Activated CD8-positive, alpha-beta memory T cell treated with anti-CD3 and anti-CD28 coated beads, Interleukin-2, amount 50 U/mL, for 1 hour (primary cell): Measurements from ENCODE around the gene CSTF2T.

Experiments
- DNase-seq: peaks from one replicate; pipeline ENCODE4 v3.0.0-alpha.2; 2020; ENCODE audit errors: extremely low read depth

Gene CSTF2T

GRCh38 chr10:51699475-51700227 lies at the start of gene CSTF2T:
CSTF2T (minus strand) TSS chr10:51699595; CDS start chr10:51699549, 46 bp downstream.
- peak; percentile 83 for DNase-seq

- no peak for DNase-seq
Observed at GRCh38 chr10:51748959-51749358, 49.6 kb upstream of the CSTF2T start.

- DNase-seq, result no peak
Observed at GRCh38 chr10:51747216-51747615, 47.8 kb upstream of the CSTF2T start.

GRCh38 chr10:51745397-51745796 lies 46.0 kb upstream of the CSTF2T start:
- DNase-seq, result no peak

- DNase-seq, result no peak
Observed at GRCh38 chr10:51744235-51745000, 45.0 kb upstream of the CSTF2T start.

- no peak for DNase-seq
Observed at GRCh38 chr10:51743146-51743545, 43.8 kb upstream of the CSTF2T start.

GRCh38 chr10:51733057-51733456 lies 33.7 kb upstream of the CSTF2T start:
- no peak for DNase-seq

- DNase-seq, result no peak
Observed at GRCh38 chr10:51729822-51730555, 30.6 kb upstream of the CSTF2T start.

GRCh38 chr10:51724038-51724437 lies 24.6 kb upstream of the CSTF2T start:
- DNase-seq, result no peak

- DNase-seq, result no peak
Observed at GRCh38 chr10:51718804-51719291, 19.5 kb upstream of the CSTF2T start.

- no peak for DNase-seq
Observed at GRCh38 chr10:51716981-51717380, 17.6 kb upstream of the CSTF2T start.

- no peak for DNase-seq
Observed at GRCh38 chr10:51711519-51711891, 12.1 kb upstream of the CSTF2T start.

- DNase-seq, result no peak
Observed at GRCh38 chr10:51709324-51709972, 10.1 kb upstream of the CSTF2T start.

GRCh38 chr10:51708609-51709008 lies 9.2 kb upstream of the CSTF2T start:
- no peak for DNase-seq

GRCh38 chr10:51707821-51708424 lies 8.5 kb upstream of the CSTF2T start:
- no peak for DNase-seq

GRCh38 chr10:51707392-51707791 lies 8.0 kb upstream of the CSTF2T start:
- no peak for DNase-seq

GRCh38 chr10:51706225-51706624 lies 6.8 kb upstream of the CSTF2T start:
- DNase-seq, result no peak

- no peak for DNase-seq
Observed at GRCh38 chr10:51705774-51706173, 6.4 kb upstream of the CSTF2T start.

- DNase-seq, result no peak
Observed at GRCh38 chr10:51700228-51700817, 928 bp upstream of the CSTF2T start.

- DNase-seq, result no peak
Observed at GRCh38 chr10:51699145-51699474, 285 bp downstream of the CSTF2T start.

- no peak for DNase-seq
Observed at GRCh38 chr10:51698473-51699063, 827 bp downstream of the CSTF2T start.
